ENCODE measurements around the gene PACRG. TPM values are rescaled to one million over a fixed set of nuclear protein-coding genes. Genes with fewer than 3 reads are reported as not detected.

PACRG gene
- total and polyA plus RNA-seq, 2 experiments from 2014 or later, result 0.83 to 3.7 TPM

DNA sequence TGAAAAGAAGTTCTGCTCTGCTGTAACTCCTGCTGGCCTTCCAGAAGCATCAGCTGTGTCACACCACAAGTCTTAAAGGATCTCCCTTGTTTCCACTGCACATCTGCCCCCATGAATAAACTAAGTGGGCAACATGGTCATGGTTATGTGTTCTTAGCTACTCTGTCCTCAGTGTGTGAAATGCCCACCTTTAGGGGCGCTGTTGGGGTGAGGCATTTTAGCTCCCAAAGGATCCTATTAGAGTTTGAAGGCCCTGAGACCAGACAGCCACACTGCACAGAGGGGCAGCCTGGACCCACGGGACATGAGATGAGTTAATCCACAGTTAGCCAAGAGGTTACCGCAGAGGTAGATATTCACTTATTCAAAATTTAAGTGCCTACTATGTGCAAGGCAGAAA lies 392.4 kb downstream of the PACRG start:
- TF ChIP-seq, protein P1, sequence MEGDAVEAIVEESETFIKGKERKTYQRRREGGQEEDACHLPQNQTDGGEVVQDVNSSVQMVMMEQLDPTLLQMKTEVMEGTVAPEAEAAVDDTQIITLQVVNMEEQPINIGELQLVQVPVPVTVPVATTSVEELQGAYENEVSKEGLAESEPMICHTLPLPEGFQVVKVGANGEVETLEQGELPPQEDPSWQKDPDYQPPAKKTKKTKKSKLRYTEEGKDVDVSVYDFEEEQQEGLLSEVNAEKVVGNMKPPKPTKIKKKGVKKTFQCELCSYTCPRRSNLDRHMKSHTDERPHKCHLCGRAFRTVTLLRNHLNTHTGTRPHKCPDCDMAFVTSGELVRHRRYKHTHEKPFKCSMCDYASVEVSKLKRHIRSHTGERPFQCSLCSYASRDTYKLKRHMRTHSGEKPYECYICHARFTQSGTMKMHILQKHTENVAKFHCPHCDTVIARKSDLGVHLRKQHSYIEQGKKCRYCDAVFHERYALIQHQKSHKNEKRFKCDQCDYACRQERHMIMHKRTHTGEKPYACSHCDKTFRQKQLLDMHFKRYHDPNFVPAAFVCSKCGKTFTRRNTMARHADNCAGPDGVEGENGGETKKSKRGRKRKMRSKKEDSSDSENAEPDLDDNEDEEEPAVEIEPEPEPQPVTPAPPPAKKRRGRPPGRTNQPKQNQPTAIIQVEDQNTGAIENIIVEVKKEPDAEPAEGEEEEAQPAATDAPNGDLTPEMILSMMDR (IDR thresholded peaks at IDR 0.05; ENCODE audit: low read depth, low read length), result no peak
- Histone ChIP-seq H3K4me1 (ENCODE audit: low read depth) (no peaks in the 10 kb centered on the region), H3K36me3 (no peaks in the 10 kb centered on the region), H3K27me3 (no peaks in the 10 kb centered on the region), H3K27ac (no peak overlapping the region), H3K4me3 (no peak overlapping the region), H3K9me3 (ENCODE audit: low read depth) (no peaks in the 10 kb centered on the region)
- no peak for DNase-seq (ENCODE audit: low read depth in 1 of 2, low spot score in 1 of 2)

GRCh38 chr6:163121270-163121669 lies 393.5 kb downstream of the PACRG start:
- Histone ChIP-seq H3K4me3 (no peak overlapping the region), H3K4me1 (ENCODE audit: low read depth) (no peaks in the 10 kb centered on the region), H3K27ac (no peak overlapping the region), H3K27me3 (no peaks in the 10 kb centered on the region), H3K36me3 (no peaks in the 10 kb centered on the region), H3K9me3 (ENCODE audit: low read depth) (no peaks in the 10 kb centered on the region)
- TF ChIP-seq, protein P1 (IDR thresholded peaks at IDR 0.05; ENCODE audit: low read depth, low read length), result no peak
- no peak for DNase-seq (ENCODE audit: low read depth in 1 of 2, low spot score in 1 of 2)

- peaks cover 11% of the 10 kb centered on the region for H3K4me1 ChIP-seq (ENCODE audit: low read depth)
- no peak for DNase-seq (ENCODE audit: low read depth in 1 of 2, low spot score in 1 of 2)
- no peaks in the 10 kb centered on the region for H3K9me3 ChIP-seq (ENCODE audit: low read depth)
- H3K27me3 ChIP-seq, result no peaks in the 10 kb centered on the region
- H3K27ac ChIP-seq, result no peak overlapping the region
- TF ChIP-seq, protein P1 (IDR thresholded peaks at IDR 0.05; ENCODE audit: low read depth, low read length), result no peak
- no peak overlapping the region for H3K4me3 ChIP-seq
- H3K36me3 ChIP-seq, result no peaks in the 10 kb centered on the region
These were observed 394.6 kb downstream of the PACRG start for GRCh38 chr6:163122365-163122764.

DNA sequence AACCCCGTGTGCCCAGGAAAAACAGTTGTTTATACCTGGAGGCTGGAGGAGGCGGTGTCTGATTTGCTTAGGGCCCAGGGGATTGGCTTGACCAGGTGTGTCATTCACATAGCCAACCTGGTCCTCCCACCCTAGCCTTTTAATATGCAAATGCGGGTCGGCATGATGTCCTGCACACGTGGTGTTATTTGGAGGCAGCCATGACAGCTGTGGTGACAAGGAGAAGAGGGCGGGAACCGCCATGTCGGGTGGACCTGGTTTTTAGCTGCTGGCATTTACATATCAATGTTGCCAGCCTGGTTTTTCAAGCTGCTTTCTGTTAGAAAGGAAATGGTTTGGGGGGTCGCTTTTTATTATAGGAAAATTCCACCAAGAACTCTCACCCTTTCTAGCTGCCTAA lies 395.3 kb downstream of the PACRG start:
- no peak for DNase-seq (ENCODE audit: low read depth in 1 of 2, low spot score in 1 of 2)
- Histone ChIP-seq H3K27ac (no peak overlapping the region), H3K36me3 (no peaks in the 10 kb centered on the region), H3K4me1 (ENCODE audit: low read depth) (peaks cover 17% of the 10 kb centered on the region), H3K4me3 (no peak overlapping the region), H3K9me3 (ENCODE audit: low read depth) (no peaks in the 10 kb centered on the region), H3K27me3 (no peaks in the 10 kb centered on the region)
- TF ChIP-seq, protein P1 (IDR thresholded peaks at IDR 0.05; ENCODE audit: low read depth, low read length), result no peak

- Histone ChIP-seq H3K4me3 (no peak overlapping the region), H3K9me3 (ENCODE audit: low read depth) (no peaks in the 10 kb centered on the region), H3K27ac (no peak overlapping the region), H3K36me3 (no peaks in the 10 kb centered on the region), H3K4me1 (ENCODE audit: low read depth) (peaks cover 20% of the 10 kb centered on the region), H3K27me3 (no peaks in the 10 kb centered on the region)
- DNase-seq (ENCODE audit: low read depth in 1 of 2, low spot score in 1 of 2), result peak in 1 of 2 donors; percentile 54
- TF ChIP-seq, protein P1 (IDR thresholded peaks at IDR 0.05; ENCODE audit: low read depth, low read length), result no peak
These were observed 399.0 kb downstream of the PACRG start for GRCh38 chr6:163126741-163127140.

- Histone ChIP-seq H3K27me3 (no peaks in the 10 kb centered on the region), H3K36me3 (no peaks in the 10 kb centered on the region), H3K4me3 (no peak overlapping the region), H3K4me1 (ENCODE audit: low read depth) (peaks cover 22% of the 10 kb centered on the region), H3K9me3 (ENCODE audit: low read depth) (no peaks in the 10 kb centered on the region), H3K27ac (peak overlapping the region; percentile 15)
- TF ChIP-seq, protein P1 (IDR thresholded peaks at IDR 0.05; ENCODE audit: low read depth, low read length), result no peak
- DNase-seq (ENCODE audit: low read depth in 1 of 2, low spot score in 1 of 2), result no peak
These were observed 399.8 kb downstream of the PACRG start for GRCh38 chr6:163127587-163127986.

Measured in cardiac muscle cell (in vitro differentiated cells and primary cell).